A549 (cell line): ENCODE results near the gene SLIT3. TPM values are rescaled to one million over a fixed set of nuclear protein-coding genes. Genes with fewer than 3 reads are reported as not detected.

Source experiments
- ATAC-seq, 2 experiments: fragments of 200-7000 bp in 1 of 2; fragments of >200 bp in 1 of 2; cut with Nextera tagmentation in 1 of 2; cut with Tn5 transposase in 1 of 2; 3 replicates each; pipeline versions ENCODE4 v1.8.0 to v1.9.1; 2018 to 2020; ENCODE audit warnings: mild to moderate bottlenecking in 1 of 2, moderate library complexity in 1 of 2
- CTCF ChIA-PET: fragments of 300-600 bp; sonication (Branson Sonifier 250); formaldehyde crosslinking; extraction: SDS; loops from one replicate; lab custom pipeline; 2021; ENCODE audit warnings: antibody characterized with exemption, inconsistent platforms; lab: Yijun Ruan, JAX
- POLR2A ChIA-PET: fragments of 350-600 bp; formaldehyde crosslinking; extraction: SDS; loops from one replicate; lab custom pipeline; 2021; ENCODE audit warnings: antibody characterized with exemption, inconsistent platforms; lab: Yijun Ruan, JAX
- DNase-seq, 2 experiments: peaks; one replicate each; pipeline versions ENCODE4 v3.0.0 to v3.0.0-alpha.2; 2011 to 2016; ENCODE audit warnings: low read depth in 1 of 2, low spot score in 1 of 2
- FAIRE-seq: peaks from 2 replicates; lab custom pipeline; 2011; peaks lifted over from hg19 to GRCh38; lab: Jason Lieb, UNC
- H3K27ac ChIP-seq, 2 experiments: fragments of >200 bp; sonication (Bioruptor Twin); formaldehyde crosslinking; 3 replicates each; pipeline ENCODE4 v1.5.1; 2016 to 2017
- H3K4me1 ChIP-seq: fragments of >200 bp; sonication (Bioruptor Twin); formaldehyde crosslinking; 3 replicates; pipeline ENCODE4 v1.6.1; 2016
- H3K4me2 ChIP-seq: fragments of >200 bp; sonication (Bioruptor Twin); formaldehyde crosslinking; 3 replicates; pipeline ENCODE4 v1.6.1; 2016
- H3K4me3 ChIP-seq: fragments of >200 bp; sonication (Bioruptor Twin); formaldehyde crosslinking; 3 replicates; pipeline ENCODE4 v1.5.1; 2016
- H3K9me3 ChIP-seq: fragments of >200 bp; sonication (Bioruptor Twin); formaldehyde crosslinking; 3 replicates; pipeline ENCODE4 v1.6.1; 2016
- ATOH8 ChIP-seq: fragments of 250-450 bp; sonication (Bioruptor Pico); IDR thresholded peaks from 2 replicates; pipeline ENCODE4 v1.5.0; 2020; ENCODE audit warnings: low read depth, mild to moderate bottlenecking, moderate library complexity
- E2F6 ChIP-seq: IDR thresholded peaks from 2 replicates; pipeline ENCODE4 v1.6.1; 2012; ENCODE audit warnings: low read depth, borderline replicate concordance
- EHF ChIP-seq: fragments of 250-450 bp; sonication (Bioruptor Pico); IDR thresholded peaks from 2 replicates; pipeline ENCODE4 v1.5.0; 2020; ENCODE audit warnings: mild to moderate bottlenecking
- FOSL2 ChIP-seq, 2 experiments: fragments of 450-650 bp in 1 of 2; fragments of >200 bp in 1 of 2; sonication (Bioruptor Twin) in 1 of 2; formaldehyde crosslinking; IDR thresholded peaks; 2 replicates each; pipeline versions ENCODE4 v1.5.0 to v1.6.1; 2016 to 2020; ENCODE audit warnings: mild to moderate bottlenecking in 1 of 2, moderate library complexity in 1 of 2
- HMGXB4 ChIP-seq: fragments of 250-450 bp; sonication (Bioruptor Pico); IDR thresholded peaks from 2 replicates; pipeline ENCODE4 v1.5.0; 2021; ENCODE audit warnings: mild to moderate bottlenecking, moderate library complexity, borderline replicate concordance
- KDM1A ChIP-seq: fragments of 200-600 bp; sonication (generic); IDR thresholded peaks from 2 replicates; pipeline ENCODE4 v1.6.1; 2016; ENCODE audit warnings: low read depth, mild to moderate bottlenecking
- KDM5A ChIP-seq: fragments of 200-600 bp; sonication (generic); IDR thresholded peaks from 2 replicates; pipeline ENCODE4 v1.6.1; 2016; ENCODE audit warnings: antibody characterized with exemption, mild to moderate bottlenecking
- MAFK ChIP-seq: fragments of 450-650 bp; IDR thresholded peaks from 2 replicates; pipeline ENCODE4 v1.6.1; 2014; ENCODE audit not compliant: partially characterized antibody
- MYC ChIP-seq: IDR thresholded peaks from 2 replicates; pipeline ENCODE4 v1.6.1; 2012; ENCODE audit warnings: mild to moderate bottlenecking, inconsistent platforms, low read length, improper control_type of control experiment, borderline replicate concordance
- NFE2L2 ChIP-seq: fragments of 150-350 bp; conservative IDR thresholded peaks from 2 replicates; pipeline ENCODE4 v1.6.1; 2014; ENCODE audit warnings: low read length
- PHF8 ChIP-seq: fragments of 200-600 bp; sonication (generic); IDR thresholded peaks from 2 replicates; pipeline ENCODE4 v1.6.1; 2016; ENCODE audit warnings: low read depth, mild to moderate bottlenecking, antibody characterized with exemption, moderate library complexity, borderline replicate concordance
- POLR2A ChIP-seq: IDR thresholded peaks from 2 replicates; pipeline ENCODE4 v1.6.1; 2012; ENCODE audit warnings: mild to moderate bottlenecking, low read length
- RAD21 ChIP-seq, 2 experiments: fragments of >200 bp in 1 of 2; sonication (Bioruptor Twin) in 1 of 2; formaldehyde crosslinking in 1 of 2; IDR thresholded peaks in 1 of 2; conservative IDR thresholded peaks in 1 of 2; 2 replicates in 1 of 2; 3 replicates in 1 of 2; pipeline ENCODE4 v1.6.1; 2012 to 2018; ENCODE audit warnings: inconsistent platforms in 1 of 2
- RARB ChIP-seq: fragments of 250-450 bp; sonication (Bioruptor Pico); IDR thresholded peaks from 2 replicates; pipeline ENCODE4 v1.8.0; 2021; ENCODE audit warnings: mild to moderate bottlenecking, moderate library complexity
- TFCP2L1 ChIP-seq: fragments of 250-450 bp; sonication (Bioruptor Pico); IDR thresholded peaks from 2 replicates; pipeline ENCODE4 v1.5.0; 2021; ENCODE audit warnings: mild to moderate bottlenecking
- ZC3H11A ChIP-seq: fragments of 450-650 bp; IDR thresholded peaks from 2 replicates; pipeline ENCODE4 v1.6.1; 2014; ENCODE audit warnings: antibody characterized with exemption, mild to moderate bottlenecking
- WGBS: methylation state at CpG from one replicate; pipeline ENCODE4 v1.1.6; 2017; ENCODE audit errors: missing lambda C conversion rate; 5-methylcytosine and 5-hydroxymethylcytosine counted together
- polyA plus RNA-seq, 4 experiments: library from polyadenylated mRNA; depleted of rRNA in 3 of 4; stranded (reverse); fragments of >200 nt; fragmentation: RNase III in 1 of 4; extraction: RNeasy Plus Mini Kit Qiagen cat#74134 plus additional on column Dnase treatment in 1 of 4; gene quantifications; 2 replicates in 3 of 4; 3 replicates in 1 of 4; pipeline ENCODE4 v1.2.3, GENCODE V29; 2011 to 2017
- TF ChIP-seq, protein P1 (sequence below): fragments of 150-350 bp; IDR thresholded peaks from 2 replicates; pipeline ENCODE4 v1.6.1; 2014; ENCODE audit warnings: low read depth, mild to moderate bottlenecking, low read length
- TF ChIP-seq, protein P2 (sequence below): fragments of 200-600 bp; sonication (generic); IDR thresholded peaks from 2 replicates; pipeline ENCODE4 v1.6.1; 2016; ENCODE audit warnings: antibody characterized with exemption, mild to moderate bottlenecking, moderate library complexity

Gene SLIT3
- polyA plus RNA-seq, 2 of the 4 experiments (the other 2 are of a cell fraction) = 12.7 to 22.9 TPM

GRCh38 chr5:168705321-168705720 is 595.6 kb downstream of the SLIT3 start:
- 94% methylated on average over 1 of the region's 1 CpG for WGBS
- ChIA-PET POLR2A (no interaction called here), CTCF (interaction anchor here (0.8 to 4.9 kb wide), 18 partner anchors 8 to 997 kb away, joined by 3 to 28 read pairs (median 3); partner anchors contain the start of gene SPDL1)
- H3K4me2 ChIP-seq = no peak overlapping the region
- ATAC-seq = no peak
- no peaks in the 10 kb centered on the region for H3K9me3 ChIP-seq
- no peak for TF ChIP-seq EHF (CRISPR knock-in tag)
- no peak for TF ChIP-seq MAFK
- TF ChIP-seq POLR2A = no peak
- TF ChIP-seq ZC3H11A = no peak
- TF ChIP-seq, protein P1, sequence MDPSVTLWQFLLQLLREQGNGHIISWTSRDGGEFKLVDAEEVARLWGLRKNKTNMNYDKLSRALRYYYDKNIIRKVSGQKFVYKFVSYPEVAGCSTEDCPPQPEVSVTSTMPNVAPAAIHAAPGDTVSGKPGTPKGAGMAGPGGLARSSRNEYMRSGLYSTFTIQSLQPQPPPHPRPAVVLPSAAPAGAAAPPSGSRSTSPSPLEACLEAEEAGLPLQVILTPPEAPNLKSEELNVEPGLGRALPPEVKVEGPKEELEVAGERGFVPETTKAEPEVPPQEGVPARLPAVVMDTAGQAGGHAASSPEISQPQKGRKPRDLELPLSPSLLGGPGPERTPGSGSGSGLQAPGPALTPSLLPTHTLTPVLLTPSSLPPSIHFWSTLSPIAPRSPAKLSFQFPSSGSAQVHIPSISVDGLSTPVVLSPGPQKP = no peak
- no peak for TF ChIP-seq MYC
- DNase-seq = no peak
- FAIRE-seq = no peak
- H3K4me3 ChIP-seq = no peak overlapping the region
- no peaks in the 10 kb centered on the region for H3K4me1 ChIP-seq
- no peak overlapping the region for H3K27ac ChIP-seq

- DNase-seq (no peak), ATAC-seq (no peak), FAIRE-seq (no peak)
- Histone ChIP-seq H3K9me3 (no peaks in the 10 kb centered on the region), H3K4me2 (no peak overlapping the region), H3K27ac (no peak overlapping the region), H3K4me1 (no peaks in the 10 kb centered on the region), H3K4me3 (no peak overlapping the region)
- POLR2A ChIA-PET = no interaction called here
- TF ChIP-seq RAD21 (conservative IDR thresholded peaks at IDR 0.05 in 1 of 2, IDR thresholded peaks at IDR 0.05 in 1 of 2) (no peak), HMGXB4 (CRISPR knock-in tag) (no peak), KDM1A (no peak), TFCP2L1 (CRISPR knock-in tag) (no peak), POLR2A (no peak), PHF8 (no peak), KDM5A (no peak), ATOH8 (CRISPR knock-in tag) (no peak), FOSL2 (IDR thresholded peaks at IDR 0.05) (no peak), FOSL2 (CRISPR knock-in tag; IDR thresholded peaks at IDR 0.05) (no peak)
- TF ChIP-seq, protein P2, sequence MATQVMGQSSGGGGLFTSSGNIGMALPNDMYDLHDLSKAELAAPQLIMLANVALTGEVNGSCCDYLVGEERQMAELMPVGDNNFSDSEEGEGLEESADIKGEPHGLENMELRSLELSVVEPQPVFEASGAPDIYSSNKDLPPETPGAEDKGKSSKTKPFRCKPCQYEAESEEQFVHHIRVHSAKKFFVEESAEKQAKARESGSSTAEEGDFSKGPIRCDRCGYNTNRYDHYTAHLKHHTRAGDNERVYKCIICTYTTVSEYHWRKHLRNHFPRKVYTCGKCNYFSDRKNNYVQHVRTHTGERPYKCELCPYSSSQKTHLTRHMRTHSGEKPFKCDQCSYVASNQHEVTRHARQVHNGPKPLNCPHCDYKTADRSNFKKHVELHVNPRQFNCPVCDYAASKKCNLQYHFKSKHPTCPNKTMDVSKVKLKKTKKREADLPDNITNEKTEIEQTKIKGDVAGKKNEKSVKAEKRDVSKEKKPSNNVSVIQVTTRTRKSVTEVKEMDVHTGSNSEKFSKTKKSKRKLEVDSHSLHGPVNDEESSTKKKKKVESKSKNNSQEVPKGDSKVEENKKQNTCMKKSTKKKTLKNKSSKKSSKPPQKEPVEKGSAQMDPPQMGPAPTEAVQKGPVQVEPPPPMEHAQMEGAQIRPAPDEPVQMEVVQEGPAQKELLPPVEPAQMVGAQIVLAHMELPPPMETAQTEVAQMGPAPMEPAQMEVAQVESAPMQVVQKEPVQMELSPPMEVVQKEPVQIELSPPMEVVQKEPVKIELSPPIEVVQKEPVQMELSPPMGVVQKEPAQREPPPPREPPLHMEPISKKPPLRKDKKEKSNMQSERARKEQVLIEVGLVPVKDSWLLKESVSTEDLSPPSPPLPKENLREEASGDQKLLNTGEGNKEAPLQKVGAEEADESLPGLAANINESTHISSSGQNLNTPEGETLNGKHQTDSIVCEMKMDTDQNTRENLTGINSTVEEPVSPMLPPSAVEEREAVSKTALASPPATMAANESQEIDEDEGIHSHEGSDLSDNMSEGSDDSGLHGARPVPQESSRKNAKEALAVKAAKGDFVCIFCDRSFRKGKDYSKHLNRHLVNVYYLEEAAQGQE = no peak
- 87% methylated on average over 2 of the region's 2 CpGs for WGBS
- CTCF ChIA-PET = no interaction called here
Observed at GRCh38 chr5:168702511-168702910, 598.4 kb downstream of the SLIT3 start.

- FAIRE-seq = no peak
- Histone ChIP-seq H3K4me1 (no peaks in the 10 kb centered on the region), H3K4me2 (no peak overlapping the region)
- 94% methylated on average over 2 of the region's 5 CpGs for WGBS
- TF ChIP-seq RARB (CRISPR knock-in tag) = no peak
- no peak for TF ChIP-seq MAFK
- TF ChIP-seq E2F6 = no peak
- TF ChIP-seq NFE2L2 = no peak
- TF ChIP-seq, all 56 proteins: peak for 0
- DNase-seq (no peak), ATAC-seq (no peak)
- Histone ChIP-seq H3K4me3 (no peak overlapping the region), H3K9me3 (no peaks in the 10 kb centered on the region), H3K27ac (no peak overlapping the region)
- ChIA-PET POLR2A (no interaction called here), CTCF (no interaction called here)
Observed at GRCh38 chr5:168701641-168702040, 599.3 kb downstream of the SLIT3 start.
